Measurements from ENCODE around the gene IKZF1.

Gene IKZF1

GRCh38 chr7:50304129-50304910, at the start of gene IKZF1:
Gene IKZF1, plus strand, starts transcription at chr7:50304716. Its CDS starts 14,346 bp downstream, at chr7:50319062.
- no peak for DNase-seq

GRCh38 chr7:50261593-50261992, 42.9 kb upstream of the IKZF1 start:
- no peak for DNase-seq

- no peak for DNase-seq
These were observed 42.1 kb upstream of the IKZF1 start for GRCh38 chr7:50262446-50262845.

GRCh38 chr7:50262916-50263690, 41.4 kb upstream of the IKZF1 start:
- DNase-seq = no peak

GRCh38 chr7:50264908-50265307, 39.6 kb upstream of the IKZF1 start:
- DNase-seq = no peak

GRCh38 chr7:50265968-50266634, 38.4 kb upstream of the IKZF1 start:
- no peak for DNase-seq

GRCh38 chr7:50266635-50267386, 37.7 kb upstream of the IKZF1 start:
- DNase-seq = no peak

- DNase-seq = no peak
These were observed 36.9 kb upstream of the IKZF1 start for GRCh38 chr7:50267525-50268041.

GRCh38 chr7:50268223-50268622, 36.3 kb upstream of the IKZF1 start:
- no peak for DNase-seq

- DNase-seq = no peak
These were observed 35.5 kb upstream of the IKZF1 start for GRCh38 chr7:50268990-50269389.

- no peak for DNase-seq
These were observed 33.9 kb upstream of the IKZF1 start for GRCh38 chr7:50270531-50271018.

GRCh38 chr7:50272808-50273207, 31.7 kb upstream of the IKZF1 start:
- DNase-seq = no peak

GRCh38 chr7:50273301-50273700, 31.2 kb upstream of the IKZF1 start:
- no peak for DNase-seq

- no peak for DNase-seq
These were observed 30.6 kb upstream of the IKZF1 start for GRCh38 chr7:50273870-50274269.

- no peak for DNase-seq
These were observed 30.2 kb upstream of the IKZF1 start for GRCh38 chr7:50274361-50274760.

GRCh38 chr7:50275430-50275829, 29.1 kb upstream of the IKZF1 start:
- no peak for DNase-seq

- DNase-seq = no peak
These were observed 28.0 kb upstream of the IKZF1 start for GRCh38 chr7:50276483-50276882.

- DNase-seq = no peak
These were observed 26.4 kb upstream of the IKZF1 start for GRCh38 chr7:50278120-50278519.

GRCh38 chr7:50281680-50282445, 22.7 kb upstream of the IKZF1 start:
- DNase-seq = no peak

GRCh38 chr7:50282813-50283605, 21.5 kb upstream of the IKZF1 start:
- no peak for DNase-seq

GRCh38 chr7:50283731-50284130, 20.8 kb upstream of the IKZF1 start:
- DNase-seq = no peak
